ENCODE measurements around the gene PSAPL1. TPM values are rescaled to one million over a fixed set of nuclear protein-coding genes. Genes with fewer than 3 reads are reported as not detected.

Gene PSAPL1
- polyA plus RNA-seq, 12 donors, result 0.06 TPM; not detected in 11

DNA sequence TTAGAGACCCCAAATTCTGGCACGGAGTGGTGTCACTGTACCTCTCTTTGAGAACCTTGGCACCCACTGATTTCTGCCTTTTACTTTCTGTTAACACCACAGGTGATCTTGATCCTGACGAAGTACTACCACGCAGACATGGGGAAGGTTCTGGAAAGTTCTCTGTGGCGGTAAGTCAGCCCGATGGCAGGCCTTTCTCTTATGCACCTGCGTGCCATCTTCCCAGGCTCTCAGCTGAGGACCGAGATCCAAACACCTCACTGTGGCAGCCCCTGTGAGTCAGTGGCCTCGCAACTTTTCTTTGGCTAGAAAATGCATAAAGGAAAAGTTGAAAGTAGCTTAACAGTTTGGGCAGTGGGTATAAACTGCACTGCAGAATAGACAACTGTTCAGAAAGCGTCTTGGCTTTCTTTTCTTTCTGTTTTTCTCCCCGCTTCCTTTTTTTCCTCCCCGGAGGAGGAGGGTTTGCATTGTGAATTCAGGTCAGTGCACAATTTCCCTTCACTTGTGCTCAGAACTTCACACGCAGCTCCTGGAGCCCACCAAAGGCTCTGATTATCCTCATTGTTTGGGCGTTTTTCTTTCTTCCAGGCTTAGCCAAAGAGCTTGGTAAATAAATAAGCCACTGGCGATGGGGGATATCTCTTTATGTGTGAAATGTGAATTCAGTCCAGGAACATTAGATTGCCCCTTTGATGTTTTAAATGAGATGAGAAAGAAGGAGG lies 38.4 kb downstream of the PSAPL1 start:
- DNase-seq, result no peak

DNA sequence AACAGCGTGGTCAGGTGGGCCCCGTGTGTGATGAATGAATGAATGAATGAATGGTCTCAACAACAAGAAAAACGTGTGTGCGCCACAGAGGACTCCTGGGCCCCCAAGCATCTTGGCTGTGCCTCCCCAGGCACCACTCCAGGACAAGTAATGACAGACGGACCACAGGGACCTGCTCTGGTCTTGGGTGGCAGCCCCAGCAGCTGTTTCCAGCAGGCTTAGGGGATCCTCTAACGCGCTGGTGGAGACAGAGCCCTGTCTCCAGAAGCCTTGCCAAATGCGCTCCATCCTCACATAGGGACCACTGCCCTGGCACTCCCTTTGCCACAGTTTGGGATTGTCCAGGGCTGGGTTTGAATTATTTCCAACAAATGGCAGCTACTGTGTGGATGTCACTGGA lies 39.1 kb downstream of the PSAPL1 start:
- no peak for DNase-seq

DNA sequence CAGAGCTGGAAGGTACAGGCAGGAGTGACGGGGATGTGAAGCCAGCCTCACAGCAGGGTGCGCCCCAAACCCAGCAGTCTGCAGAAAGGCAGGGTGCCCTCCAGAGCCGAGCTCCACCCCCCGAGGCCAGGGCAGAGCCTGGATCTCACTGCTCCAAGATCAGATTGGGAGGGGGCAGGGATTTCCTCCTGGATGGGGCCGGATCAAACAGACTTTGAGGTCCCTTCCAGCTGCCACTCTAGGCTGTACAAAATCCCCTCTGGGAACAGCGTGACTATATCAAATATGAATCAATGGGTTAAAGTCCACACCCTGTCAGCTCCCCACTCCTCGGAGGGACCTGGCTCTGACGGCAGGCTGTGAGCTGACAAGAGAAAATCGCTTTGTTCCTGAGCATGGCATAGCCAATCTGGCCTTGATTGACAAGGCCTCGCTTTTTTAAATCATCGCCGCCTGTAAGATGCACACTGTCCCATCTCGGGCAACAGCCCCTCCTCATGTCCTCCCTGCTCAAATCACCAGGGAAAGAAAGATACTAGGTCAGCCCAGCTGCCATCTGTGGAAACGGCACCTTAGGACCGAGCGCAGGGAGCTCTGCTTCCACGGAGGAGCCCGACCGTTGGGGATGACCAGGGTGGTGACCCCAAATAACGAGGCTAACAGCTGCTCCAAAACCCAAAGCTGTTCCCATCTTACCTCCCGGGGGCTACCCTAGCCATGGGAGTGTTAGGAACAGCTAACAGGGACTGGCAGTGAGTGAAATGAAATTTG lies 39.9 kb downstream of the PSAPL1 start:
- no peak for DNase-seq

DNA sequence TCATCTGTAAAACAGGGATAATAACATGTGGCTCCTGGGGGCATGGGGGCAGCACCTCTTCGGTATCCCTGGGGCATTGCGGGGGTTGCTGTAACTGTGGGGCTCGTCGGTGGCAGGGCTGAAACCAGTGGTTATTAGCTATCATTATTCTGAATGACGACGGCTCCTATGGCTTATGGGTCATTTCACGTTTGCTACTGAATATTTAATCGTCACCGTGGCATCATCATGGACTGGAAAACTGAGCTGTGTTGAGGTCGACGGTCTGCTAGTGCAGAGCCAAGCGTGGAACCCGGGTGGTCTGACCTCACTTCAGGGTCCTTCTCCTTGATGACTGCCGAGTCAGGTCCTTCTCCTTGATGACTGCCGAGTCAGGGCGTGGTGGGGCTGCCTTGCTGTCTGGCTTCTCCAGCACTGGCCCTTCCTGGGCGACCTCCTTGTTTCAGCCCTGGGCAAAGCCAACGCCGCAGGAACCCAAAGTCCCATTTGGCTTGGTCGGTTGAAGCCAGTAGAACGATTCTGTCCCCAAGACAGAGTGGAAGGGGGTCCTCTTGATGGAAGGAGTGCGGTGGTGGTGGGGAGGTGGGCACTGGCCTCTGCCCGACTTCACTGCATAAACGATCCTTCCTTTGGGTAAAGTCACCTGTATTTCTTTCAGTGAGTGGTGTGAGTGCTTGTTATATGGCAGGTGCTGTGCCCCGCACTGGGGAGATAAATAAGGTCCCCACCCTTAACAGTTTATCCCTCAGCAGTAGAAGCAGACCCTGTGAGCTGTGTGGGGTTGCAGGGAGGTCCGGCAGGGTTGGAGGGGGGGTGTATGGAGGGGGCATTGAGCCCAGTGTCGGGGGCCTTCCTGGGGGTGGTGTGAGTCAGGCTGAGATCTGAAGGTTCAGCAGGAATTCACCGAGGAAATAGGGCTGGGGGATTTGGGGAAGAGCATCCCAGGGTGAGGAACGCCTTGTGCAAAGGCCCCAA lies 40.8 kb downstream of the PSAPL1 start:
- no peak for DNase-seq

DNA sequence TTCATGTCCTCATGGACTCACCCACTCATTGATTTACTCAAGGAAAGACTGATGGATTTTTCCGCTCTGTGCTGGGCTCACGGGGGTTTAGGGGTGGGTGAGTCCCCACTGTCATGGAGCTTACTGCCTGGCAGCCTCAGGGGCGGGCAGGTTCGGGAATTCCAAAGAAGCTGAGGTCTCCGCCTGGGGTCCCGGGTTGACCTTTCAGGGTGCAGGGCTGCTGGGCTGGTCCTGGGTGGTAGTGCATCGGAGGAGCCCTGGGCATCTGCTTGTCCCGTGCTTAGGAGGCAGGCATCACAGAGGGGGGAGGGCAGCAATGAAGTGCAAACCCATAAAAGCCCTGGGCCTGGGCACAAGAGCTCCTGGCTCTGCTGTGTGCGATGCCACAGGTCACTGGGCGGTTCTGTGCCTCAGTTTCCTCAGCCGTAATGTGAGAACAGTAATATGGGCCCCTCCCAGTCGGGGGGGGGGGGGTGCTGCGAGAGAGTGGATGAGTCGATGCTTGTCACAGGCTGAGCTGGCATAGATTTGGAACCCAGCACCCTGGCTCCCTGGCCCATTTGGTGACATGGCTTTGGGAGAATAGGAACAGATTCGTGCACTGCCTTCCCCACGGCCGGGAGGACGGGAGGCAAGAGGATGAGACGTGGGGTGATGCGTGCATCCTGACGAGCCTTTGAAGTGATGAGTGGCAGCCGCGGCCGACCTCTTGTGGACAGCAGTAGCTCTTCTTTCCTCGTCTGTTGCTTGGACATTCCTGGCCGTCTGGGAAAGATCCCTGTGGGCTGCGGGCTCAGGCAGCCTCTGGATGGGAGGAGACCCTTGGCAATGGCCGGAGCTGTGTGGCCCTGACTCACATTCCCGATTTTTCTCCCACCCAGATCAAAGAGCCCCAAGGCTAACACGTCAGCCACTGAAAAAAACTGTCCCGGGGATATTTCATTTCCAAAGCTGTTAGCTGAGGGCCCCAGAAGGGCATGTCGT lies 42.0 kb downstream of the PSAPL1 start:
- DNase-seq, result peak; percentile 62

DNA sequence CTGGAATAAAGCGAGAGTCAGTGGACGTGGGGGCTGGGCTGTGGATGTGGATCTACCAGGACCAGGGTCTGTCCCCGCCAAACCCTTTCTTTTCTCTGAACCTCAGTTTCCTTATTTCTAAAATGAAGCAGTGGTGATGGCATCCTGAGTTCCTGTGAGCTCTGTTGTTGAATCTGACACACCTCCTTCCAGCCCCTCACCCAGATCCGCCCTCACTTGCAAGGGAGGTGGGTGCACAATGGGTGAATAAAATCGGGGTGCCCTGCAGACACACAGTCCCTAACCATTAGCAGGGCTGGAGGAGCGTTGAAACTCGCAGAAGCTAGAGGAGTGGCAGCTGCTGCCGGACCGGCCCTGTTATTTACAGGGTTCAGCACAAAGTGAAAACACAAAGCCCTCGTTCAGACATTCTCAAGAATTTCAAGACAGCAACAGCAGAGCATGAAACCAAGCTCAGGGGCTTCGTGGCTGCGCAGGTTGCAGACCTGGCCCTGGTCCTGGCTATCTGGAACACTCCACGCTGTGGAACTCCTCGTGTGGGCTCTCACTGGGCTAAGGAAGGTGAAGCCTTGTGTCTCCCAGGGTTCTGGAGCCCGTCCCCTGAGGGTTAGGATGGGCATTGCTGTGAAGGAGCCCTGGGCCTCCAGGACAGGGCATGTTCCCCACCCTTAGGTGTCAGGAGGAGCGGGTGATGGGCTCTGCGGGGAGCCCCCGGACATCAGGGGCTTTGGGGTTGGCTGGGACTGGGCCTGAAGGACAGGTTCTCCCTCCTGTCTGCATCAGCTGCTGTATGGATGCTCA lies 42.9 kb downstream of the PSAPL1 start:
- no peak for DNase-seq

DNA sequence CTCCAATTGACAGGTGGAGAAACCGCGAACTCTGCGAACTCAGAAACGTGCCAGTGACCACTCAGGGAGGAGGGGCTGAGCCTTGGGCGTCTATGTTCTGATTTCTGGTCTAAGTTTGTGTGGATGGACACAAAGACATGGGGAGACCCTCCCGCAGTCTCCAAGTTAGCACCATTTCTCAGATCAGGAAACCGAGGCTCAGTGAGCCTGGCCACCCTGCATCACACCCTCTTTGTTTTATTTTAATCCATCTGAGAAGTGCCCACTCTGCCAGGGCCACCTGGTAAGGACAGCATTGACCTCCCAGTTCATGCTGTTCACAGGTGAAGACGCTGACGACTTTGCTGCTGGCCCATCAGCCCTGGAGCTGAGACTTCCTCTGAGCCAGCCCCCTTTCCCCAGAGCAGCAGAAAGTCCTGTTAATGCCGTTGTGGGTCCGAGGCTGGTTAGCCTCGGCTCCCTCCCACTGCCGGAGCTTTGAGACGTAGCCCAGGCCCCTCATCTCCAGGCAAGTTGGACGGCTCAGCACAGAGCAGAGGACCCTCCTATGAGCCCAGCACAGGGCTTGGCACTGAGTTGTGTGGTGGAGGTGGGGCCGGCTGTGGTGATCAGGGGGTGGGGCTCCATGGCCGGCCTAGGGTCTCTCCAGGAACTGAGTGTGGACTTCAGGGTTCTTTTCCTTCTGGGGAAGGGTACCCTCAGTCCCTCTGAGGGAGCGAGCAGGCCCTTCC lies 43.7 kb downstream of the PSAPL1 start:
- no peak for DNase-seq

DNA sequence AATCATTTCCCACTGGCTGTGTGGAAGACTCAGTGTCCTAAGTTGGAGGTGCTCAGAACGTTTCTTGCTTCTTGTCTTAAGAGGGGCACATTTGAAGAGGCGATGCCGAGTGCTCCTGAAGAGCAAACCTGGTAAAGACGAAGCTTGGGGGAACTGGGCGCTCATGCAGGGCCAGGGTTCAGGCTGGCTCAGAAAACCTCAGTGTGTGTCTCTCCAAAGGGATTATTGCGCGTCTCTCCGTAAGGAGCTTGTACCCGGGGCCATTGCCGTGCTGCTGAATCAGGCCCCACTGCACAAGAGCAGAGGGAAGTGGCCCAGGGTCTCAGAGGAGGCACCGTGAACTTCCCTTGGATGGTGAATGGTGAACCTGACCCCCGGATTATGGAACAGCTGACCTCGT lies 44.4 kb downstream of the PSAPL1 start:
- DNase-seq, result no peak

DNA sequence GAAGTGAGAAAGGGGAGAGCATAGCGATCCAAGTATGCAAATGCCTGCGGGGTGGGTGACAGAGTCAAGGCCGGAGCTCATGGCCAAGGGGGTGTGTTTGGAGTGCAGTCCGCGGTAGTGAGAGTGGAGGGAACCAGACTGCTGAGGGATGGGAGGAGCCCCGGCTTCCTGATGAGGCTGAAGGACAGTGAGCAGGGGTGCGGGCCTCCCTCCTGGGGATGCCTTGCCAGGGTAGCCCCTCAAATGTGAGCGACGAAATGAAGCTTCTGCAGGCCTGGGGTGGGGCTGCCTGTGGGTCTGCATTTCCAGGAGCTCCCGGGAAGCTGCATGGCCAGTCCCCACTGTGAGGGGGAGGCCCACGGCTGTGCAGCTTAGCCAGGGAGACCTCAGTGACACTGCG lies 45.0 kb downstream of the PSAPL1 start:
- no peak for DNase-seq

DNA sequence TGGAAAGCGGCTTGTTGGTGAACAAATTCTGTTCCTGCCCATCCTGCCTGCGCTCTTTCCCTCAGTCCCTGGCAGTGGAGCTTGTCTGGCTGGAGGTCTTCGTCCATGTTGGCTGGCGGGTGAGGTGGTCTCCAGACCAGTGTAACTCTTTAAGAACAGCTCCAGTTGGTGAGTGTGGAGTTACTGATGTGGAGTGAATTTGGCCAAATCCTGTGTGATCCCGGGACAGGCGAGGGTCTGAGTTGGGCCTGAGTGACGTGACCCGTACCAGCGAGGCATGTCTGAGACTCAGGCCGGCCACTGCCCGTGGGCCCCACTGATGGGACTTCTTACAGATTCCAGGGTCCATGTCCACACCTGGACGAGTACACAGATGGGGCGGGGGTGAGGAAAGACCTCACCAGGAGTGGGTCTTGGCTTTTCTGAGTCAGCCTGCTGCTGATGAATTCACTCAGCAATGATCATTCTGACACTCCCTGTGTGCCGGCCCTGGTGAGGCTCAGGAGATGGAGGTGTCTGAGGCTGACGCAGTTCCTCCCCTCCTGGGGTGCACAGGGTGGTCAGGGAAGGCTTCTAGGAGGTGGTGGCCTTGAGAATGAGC lies 45.5 kb downstream of the PSAPL1 start:
- no peak for DNase-seq

DNA sequence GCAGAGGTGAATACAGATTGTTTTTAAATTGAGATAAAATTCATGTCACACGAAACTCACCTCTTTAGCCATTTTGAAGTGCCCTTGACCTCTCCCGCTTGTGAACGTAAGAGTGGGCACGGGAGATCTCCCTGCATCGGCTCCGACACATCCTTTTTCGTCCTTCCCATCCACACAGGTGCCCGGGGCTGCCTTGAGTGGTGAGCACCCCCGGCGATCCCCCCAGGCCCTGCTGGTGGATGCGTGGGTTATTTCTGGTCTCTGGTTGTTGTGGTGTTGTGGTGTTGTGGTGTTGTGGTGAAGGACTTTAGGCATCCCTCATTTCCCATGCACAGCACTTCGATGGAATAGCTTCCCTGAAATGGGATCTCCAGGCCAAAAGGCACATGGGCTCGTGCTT lies 46.1 kb downstream of the PSAPL1 start:
- no peak for DNase-seq

DNA sequence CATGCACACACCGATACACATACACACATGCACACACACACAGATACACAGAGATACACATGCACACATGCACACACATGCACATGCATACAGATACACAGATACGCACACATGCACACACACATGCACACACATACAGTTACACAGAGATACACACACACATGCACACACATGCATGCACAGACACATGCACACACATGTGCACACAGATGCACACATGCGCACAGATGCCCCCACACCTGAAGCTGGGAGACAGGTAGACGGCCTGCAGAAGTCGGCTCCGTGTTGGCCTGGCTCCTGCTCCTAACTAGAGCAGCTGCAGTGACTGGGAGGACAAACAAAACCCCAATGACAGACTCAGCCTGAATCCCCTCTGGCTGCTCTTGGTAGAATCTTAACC lies 46.8 kb downstream of the PSAPL1 start:
- no peak for DNase-seq

DNA sequence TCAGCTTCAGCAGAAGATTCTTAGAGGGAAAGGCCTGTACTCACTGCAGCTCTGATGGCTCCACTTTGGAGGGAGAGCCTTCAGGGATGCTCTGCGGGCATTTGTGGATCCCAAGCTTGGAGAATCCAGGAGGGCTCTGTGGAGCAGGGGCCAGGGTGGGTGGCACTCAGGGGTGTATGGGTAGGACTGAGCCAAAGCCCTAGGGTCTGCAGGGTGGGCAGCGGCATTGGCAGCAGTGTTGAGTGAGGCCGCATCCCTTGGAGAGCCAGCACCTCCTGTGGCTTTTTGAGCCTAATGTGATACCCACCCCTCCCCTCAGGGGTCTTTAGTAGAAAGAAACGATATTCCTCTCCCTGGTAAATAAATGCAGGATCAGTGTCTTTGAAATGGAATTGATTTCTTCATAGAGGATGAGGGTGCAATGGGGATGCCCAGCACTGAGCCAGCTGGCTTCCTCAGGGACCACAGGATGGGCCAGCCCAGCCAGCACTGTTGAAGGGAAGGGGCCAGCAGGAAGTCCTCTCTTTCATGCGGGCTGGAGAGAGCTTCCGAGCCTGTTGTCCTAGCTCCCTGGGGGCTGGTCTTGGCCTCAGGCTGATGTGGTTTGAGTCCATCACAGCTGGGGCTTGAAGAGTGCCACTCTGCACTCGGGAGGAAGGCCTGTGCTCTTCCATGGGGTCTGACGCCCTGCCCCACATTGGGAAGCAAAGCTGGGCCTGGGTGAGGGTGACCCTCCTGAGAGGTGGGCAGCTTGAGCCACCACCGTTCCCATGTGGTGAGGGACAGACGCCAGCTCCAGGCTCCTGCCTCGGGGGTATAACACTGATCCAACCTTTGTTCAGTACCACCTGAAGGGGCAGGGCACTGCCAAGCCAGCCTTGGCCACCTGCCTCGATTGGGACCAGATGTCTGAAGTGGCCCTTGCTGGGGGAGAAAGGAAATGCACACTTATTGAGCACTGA lies 49.5 kb downstream of the PSAPL1 start:
- no peak for DNase-seq

DNA sequence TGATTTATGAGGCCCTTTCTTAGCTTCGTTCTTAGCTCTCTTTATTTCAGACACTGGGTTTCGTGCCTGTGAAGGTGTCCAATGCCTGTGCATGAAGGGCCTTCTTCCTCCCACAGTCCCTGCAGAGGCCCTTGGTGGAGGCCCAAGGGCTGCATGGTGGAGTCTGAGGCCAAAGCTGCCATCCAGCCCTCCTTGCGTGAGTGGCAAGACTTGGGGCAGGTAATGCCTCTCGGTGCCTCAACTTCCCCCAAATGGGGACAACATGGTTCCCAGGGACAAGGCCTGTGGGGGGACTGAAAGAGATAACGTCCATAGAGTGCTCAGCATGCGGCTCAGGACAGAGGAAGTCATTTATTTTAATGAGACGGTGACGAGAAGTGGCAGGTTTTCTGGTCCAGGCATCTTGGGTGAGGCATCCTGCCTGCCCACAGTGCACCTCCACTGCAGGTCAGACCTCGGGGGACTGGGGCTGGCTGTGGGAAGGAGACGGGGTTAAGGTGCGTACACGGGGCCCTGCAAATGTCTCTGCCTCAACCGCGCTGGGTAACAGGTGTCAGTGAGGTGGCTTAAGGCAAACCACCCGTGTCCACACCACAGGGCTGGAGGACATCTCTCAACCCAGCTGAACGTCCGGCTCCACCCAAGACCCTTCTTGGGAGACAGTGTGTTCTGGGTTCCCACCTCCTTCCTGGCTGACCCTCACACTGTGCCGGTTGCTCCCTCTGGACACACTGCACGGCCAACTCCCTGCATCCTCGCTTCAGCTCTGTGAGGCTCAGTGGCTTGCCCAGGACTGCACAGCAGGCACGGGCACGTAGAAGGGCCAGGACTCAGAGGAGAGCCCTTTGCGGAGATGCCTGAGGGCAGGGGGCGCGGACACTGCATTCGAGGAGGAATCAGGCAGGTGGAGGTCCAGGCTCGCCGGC lies 50.5 kb downstream of the PSAPL1 start:
- DNase-seq, result no peak

DNA sequence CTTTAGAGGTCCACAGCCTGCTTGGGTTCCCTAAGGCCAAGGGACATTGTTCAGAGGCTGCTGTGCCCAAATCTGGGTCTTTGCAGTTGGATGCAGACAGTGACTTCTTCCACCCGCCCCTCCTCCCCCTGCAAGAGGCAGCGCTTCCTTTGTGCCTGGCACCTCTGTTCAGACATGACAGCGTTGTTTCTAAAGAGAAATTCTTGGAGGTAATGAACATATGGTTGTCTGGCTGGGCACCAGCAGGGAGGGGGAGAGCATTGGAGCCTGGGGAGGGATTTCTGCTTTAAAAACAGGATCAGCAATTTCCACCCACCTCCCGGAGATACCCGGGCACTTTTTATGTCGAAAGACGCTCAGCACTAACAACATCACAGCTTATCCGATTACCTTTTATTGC lies 51.5 kb downstream of the PSAPL1 start:
- DNase-seq, result no peak

DNA sequence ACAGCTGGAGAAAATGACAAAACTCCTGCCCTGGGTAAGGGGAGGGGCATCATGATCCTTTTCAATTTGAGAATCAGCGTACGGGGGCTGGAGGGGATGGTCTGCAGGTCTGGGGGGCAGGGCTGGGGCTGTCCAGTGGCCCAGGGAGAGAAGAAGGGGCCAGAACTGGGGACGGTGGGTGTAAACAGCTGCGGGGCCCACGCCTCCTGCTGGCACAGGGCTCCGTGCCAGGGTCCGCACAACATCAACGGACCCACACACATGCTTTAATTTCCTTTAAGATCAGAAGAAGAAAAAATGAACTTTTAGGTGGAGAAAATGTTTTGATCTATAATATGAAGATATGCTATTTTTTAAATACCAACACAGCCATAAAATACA lies 52.1 kb downstream of the PSAPL1 start:
- no peak for DNase-seq
